Chondrocyte (in vitro differentiated cells): ENCODE data around the gene EFNA3. TPM values are rescaled to one million over a fixed set of nuclear protein-coding genes. Genes with fewer than 3 reads are reported as not detected.

ENCODE experiments used
- DNase-seq: peaks from one replicate; pipeline ENCODE4 v3.0.0; 2021; ENCODE audit warnings: mixed read lengths, low spot score
- H3K27ac Mint-ChIP-seq: one replicate; pipeline ENCODE4 v1.8.0; 2021; ENCODE audit warnings: mild to moderate bottlenecking, moderate library complexity, mixed read lengths; ENCODE audit not compliant: unreplicated experiment
- H3K27me3 Mint-ChIP-seq: 2 replicates; pipeline ENCODE4 v1.8.0; 2021; ENCODE audit warnings: low read depth, mixed read lengths
- H3K36me3 Mint-ChIP-seq: 2 replicates; pipeline ENCODE4 v1.8.0; 2021; ENCODE audit warnings: low read depth, mixed read lengths
- H3K4me1 Mint-ChIP-seq: 2 replicates; pipeline ENCODE4 v1.8.0; 2021; ENCODE audit warnings: low read depth, mild to moderate bottlenecking, mixed read lengths
- H3K4me3 Mint-ChIP-seq: one replicate; pipeline ENCODE4 v1.8.0; 2021; ENCODE audit warnings: mild to moderate bottlenecking, moderate library complexity, mixed read lengths; ENCODE audit not compliant: unreplicated experiment
- H3K9me3 Mint-ChIP-seq: 2 replicates; pipeline ENCODE4 v1.8.0; 2021; ENCODE audit warnings: low read depth, mixed read lengths
- CTCF ChIP-seq: fragments of 200-600 bp; sonication (generic); IDR thresholded peaks from 2 replicates; pipeline ENCODE4 v1.5.0; 2021; ENCODE audit warnings: antibody characterized with exemption, mild to moderate bottlenecking, moderate library complexity
- total RNA-seq: library from RNA; stranded (reverse); gene quantifications from 3 replicates; pipeline ENCODE4 v1.2.1, GENCODE V29; 2021

Gene EFNA3
- total RNA-seq, 1 donor from 2014 or later, result 4.5 TPM

GRCh38 chr1:155070158-155070621 lies 8.4 kb upstream of the EFNA3 start:
- no peak overlapping the region for H3K4me3 Mint-ChIP-seq
- TF ChIP-seq CTCF, result no peak
- no peak overlapping the region for H3K27ac Mint-ChIP-seq
- no peak for DNase-seq
- peaks cover 13% of the 10 kb centered on the region for H3K4me1 Mint-ChIP-seq
- no peaks in the 10 kb centered on the region for H3K9me3 Mint-ChIP-seq
- H3K27me3 Mint-ChIP-seq, result no peaks in the 10 kb centered on the region
- H3K36me3 Mint-ChIP-seq, result peaks cover 4% of the 10 kb centered on the region

GRCh38 chr1:155070721-155071569 lies 7.7 kb upstream of the EFNA3 start:
- Mint-ChIP-seq H3K4me3 (peak overlapping the region; percentile 47), H3K27me3 (no peaks in the 10 kb centered on the region), H3K27ac (no peak overlapping the region), H3K36me3 (peaks cover 4% of the 10 kb centered on the region), H3K9me3 (no peaks in the 10 kb centered on the region), H3K4me1 (peaks cover 12% of the 10 kb centered on the region)
- TF ChIP-seq CTCF, result peak; percentile 71
- no peak for DNase-seq

GRCh38 chr1:155071701-155072100 lies 6.9 kb upstream of the EFNA3 start:
- Mint-ChIP-seq H3K27me3 (no peaks in the 10 kb centered on the region), H3K4me3 (peak overlapping the region; percentile 29), H3K4me1 (peaks cover 9% of the 10 kb centered on the region), H3K36me3 (peaks cover 4% of the 10 kb centered on the region), H3K9me3 (no peaks in the 10 kb centered on the region), H3K27ac (no peak overlapping the region)
- TF ChIP-seq CTCF, result no peak
- DNase-seq, result no peak

- no peak for DNase-seq
- no peak overlapping the region for H3K4me3 Mint-ChIP-seq
- H3K4me1 Mint-ChIP-seq, result peaks cover 9% of the 10 kb centered on the region
- no peak overlapping the region for H3K27ac Mint-ChIP-seq
- H3K36me3 Mint-ChIP-seq, result peaks cover 4% of the 10 kb centered on the region
- H3K9me3 Mint-ChIP-seq, result no peaks in the 10 kb centered on the region
- TF ChIP-seq CTCF, result no peak
- no peaks in the 10 kb centered on the region for H3K27me3 Mint-ChIP-seq
Measured at GRCh38 chr1:155072531-155073289, 5.9 kb upstream of the EFNA3 start.

- no peak overlapping the region for H3K4me3 Mint-ChIP-seq
- TF ChIP-seq CTCF, result no peak
- H3K36me3 Mint-ChIP-seq, result peaks cover 3% of the 10 kb centered on the region
- no peak for DNase-seq
- no peaks in the 10 kb centered on the region for H3K9me3 Mint-ChIP-seq
- H3K27ac Mint-ChIP-seq, result no peak overlapping the region
- peaks cover 9% of the 10 kb centered on the region for H3K4me1 Mint-ChIP-seq
- no peaks in the 10 kb centered on the region for H3K27me3 Mint-ChIP-seq
Measured at GRCh38 chr1:155073377-155074242, 5.0 kb upstream of the EFNA3 start.
